Non-pigmented ciliary epithelial cell (primary cell): ENCODE measurements around the gene FUNDC2.
"Not testable (repeated sequence)": the region's sequence is repeated elsewhere in the genome, so short reads cannot be mapped to it uniquely, and the experiment has no call there.

Source experiments
- DNase-seq: peaks from one replicate; pipeline ENCODE4 v3.0.0-alpha.2; 2010; ENCODE audit warnings: low read depth

FUNDC2 gene, protein sequence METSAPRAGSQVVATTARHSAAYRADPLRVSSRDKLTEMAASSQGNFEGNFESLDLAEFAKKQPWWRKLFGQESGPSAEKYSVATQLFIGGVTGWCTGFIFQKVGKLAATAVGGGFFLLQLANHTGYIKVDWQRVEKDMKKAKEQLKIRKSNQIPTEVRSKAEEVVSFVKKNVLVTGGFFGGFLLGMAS

DNA sequence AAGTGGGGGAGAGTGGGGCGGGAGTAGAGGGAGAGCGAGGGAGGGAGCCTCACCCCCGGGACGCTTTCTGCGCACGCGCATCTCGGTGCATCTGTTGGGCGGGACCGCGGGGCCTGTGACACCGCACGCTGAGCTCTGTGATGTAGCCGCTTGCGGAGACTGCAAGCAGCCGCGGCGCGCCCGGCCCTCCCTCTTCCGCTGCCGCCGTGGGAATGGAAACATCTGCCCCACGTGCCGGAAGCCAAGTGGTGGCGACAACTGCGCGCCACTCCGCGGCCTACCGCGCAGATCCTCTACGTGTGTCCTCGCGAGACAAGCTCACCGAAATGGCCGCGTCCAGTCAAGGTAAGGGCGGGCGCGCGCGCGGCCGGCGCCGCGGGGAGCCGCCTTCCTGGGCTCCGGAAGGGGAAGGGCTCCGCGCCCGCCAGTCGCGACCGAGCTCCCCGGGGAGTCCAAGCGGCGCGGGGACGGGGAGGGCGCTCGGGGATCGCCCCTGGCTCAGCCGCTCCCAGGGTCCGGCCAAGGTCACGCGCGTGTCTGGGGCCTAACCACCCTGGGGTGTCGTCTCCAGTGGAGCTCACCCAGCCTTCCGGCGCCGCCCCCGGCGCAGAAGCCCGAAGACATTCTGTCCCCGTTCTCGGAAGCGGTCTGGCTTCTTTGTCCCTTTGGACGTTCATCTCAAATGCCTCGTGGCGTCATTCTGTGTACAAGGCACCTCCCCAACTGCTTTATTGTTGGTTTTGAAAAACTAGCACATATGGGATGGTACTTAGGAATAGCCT lies at the start of gene FUNDC2:
TSS of gene FUNDC2 (plus strand) at position 118 of the 782 bp plus-strand sequence. CDS start at position 213, 95 bp downstream.
- DNase-seq = no peak

- no peak for DNase-seq
Measured at GRCh38 chrX:154979629-154980028, 47.0 kb upstream of the FUNDC2 start.

- DNase-seq = peak; percentile 3
Measured at GRCh38 chrX:154980330-154981115, 46.1 kb upstream of the FUNDC2 start.

DNA sequence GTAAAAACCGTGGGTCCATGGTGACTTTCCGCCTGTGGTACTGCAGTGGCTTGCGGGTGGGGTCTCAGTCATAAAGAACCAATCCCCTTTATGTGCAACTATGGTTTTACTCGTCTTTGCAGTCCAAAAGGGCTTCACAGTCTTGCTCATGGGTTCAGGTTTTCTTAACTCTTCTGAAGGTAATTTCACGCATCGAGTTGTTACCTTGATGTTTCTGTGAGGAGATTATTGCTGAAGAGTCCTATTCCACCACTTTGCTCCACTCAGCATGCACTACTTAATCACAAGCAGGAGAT lies 45.6 kb upstream of the FUNDC2 start:
- no peak for DNase-seq

DNA sequence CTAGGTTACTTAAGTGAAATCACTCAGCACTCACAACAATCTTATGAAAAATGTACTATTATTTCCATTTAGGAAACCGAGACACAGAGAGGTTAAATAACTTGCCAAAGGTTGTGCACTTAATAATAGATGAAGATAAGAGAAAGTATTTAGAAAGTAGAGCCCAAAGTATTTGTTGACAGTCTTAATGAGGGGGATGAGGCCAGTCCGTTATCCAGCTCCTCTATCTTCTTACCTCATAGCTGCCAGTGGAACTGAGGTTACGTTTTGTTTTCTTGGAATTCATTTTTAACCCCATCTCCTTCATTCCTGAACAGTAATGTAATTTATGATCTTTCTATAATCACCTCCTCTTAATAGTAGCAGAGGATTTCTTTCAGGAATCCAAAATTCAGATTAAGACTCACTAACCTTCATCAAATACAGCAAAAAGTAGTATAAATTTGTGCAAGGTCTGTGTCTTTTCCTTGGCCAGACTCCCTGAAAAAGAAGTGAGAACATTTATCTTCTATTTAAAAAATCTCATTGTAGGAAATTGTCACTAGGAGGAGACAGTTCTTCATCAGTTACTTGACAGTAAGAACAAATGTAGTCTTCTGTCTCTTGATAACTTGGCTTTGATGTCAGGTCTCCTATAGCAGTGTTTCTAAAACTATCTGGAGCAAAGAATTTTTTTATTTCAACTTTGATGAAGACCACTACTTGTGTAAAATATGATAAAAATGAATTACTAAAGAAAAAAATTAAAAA lies 39.6 kb upstream of the FUNDC2 start:
- DNase-seq = no peak

DNA sequence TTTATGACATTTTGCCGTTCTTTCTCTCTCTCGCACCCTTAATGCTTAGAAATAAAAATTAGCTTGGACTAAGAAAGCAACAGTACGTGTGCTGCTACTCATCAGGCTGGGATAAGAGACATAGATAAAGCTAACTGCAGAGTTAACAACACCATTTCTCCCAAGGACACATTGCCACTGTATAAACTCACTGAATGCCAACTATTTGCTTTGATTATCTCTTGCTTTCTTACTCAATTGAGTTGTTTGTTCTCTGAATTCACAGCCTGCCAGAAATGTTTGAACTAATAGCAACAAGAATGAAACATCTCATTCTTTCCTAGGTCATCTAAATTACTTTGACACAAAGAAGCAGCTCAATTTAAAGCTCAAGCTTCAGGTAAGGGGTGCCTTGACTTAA lies 38.7 kb upstream of the FUNDC2 start:
- no peak for DNase-seq

GRCh38 chrX:154988719-154989118 lies 37.9 kb upstream of the FUNDC2 start:
- DNase-seq = no peak

GRCh38 chrX:154990496-154990895 lies 36.1 kb upstream of the FUNDC2 start:
- DNase-seq = no peak

- no peak for DNase-seq
Measured at GRCh38 chrX:154991039-154991438, 35.6 kb upstream of the FUNDC2 start.

- DNase-seq = no peak
Measured at GRCh38 chrX:154991476-154991875, 35.2 kb upstream of the FUNDC2 start.

DNA sequence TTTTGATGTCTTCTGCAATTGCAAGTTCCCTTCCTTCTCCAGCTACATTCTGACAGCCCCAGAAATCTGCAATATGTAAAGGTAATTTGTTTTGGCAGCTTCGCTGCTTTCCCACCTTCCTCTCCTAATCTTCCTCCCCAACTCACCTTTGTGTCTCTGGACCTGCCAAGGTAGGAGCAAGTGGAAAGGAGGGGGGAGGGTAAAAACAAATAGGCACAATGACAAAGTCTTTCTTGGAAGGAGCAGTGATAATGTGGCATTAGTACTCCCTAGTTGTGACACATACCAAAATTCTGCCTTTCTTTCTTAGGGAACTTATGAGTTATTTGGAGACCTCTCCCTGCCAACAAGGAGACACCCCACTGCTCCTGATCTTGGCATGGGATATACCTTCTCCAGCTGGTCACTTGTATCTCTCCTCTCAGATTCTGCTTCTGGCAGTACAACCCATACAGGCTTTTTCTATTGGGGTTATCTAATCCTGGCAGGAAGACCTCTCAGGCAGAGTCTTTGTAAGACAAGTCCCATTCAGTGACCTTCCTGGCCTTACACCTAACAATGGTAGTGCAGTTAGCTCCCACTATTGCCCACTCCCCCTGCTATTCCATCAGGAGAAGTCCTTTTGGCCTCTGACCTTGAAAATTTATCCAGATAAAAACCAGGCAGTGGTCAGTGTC lies 28.3 kb upstream of the FUNDC2 start:
- DNase-seq = no peak

DNA sequence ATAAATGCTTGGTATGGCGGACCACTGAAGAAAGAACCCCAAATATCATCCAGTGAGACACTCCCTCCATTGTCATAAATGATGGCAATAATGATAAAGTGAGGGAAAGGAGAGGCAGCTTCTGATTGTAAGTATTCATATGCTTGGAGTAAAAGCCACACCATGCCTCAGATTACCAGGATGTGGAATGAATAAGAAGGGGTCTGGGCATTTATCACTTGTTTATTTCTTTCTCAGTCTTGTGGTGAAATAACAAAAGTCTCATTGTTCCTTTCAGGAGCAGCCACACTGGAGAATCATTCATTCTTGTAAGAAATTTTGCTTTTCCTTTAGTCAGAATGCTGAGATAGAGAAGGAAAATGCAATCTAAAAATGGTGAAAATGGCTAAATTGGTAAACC lies 25.8 kb upstream of the FUNDC2 start:
- DNase-seq = no peak

DNA sequence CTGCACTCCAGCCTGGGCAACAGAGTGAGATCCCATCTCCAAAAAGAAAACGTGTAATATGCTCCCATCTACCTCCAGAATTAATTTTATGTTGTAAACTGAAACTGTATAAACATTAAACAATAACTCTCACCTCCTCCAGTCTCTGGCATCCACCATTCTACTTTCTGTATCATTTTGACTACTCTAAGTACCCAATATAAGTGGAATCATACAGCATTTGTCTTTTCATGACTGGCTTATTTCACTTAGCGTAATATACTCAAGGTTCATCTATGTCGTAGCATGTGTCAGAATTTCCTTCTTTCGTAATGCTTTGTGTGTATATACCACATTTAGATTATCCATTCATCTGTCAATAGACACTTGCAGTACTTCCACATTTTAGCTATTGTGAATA lies 24.8 kb upstream of the FUNDC2 start:
- DNase-seq = no peak

GRCh38 chrX:155005190-155005589 lies 21.5 kb upstream of the FUNDC2 start:
- no peak for DNase-seq

GRCh38 chrX:155006379-155006778 lies 20.3 kb upstream of the FUNDC2 start:
- not testable (repeated sequence) for DNase-seq

DNA sequence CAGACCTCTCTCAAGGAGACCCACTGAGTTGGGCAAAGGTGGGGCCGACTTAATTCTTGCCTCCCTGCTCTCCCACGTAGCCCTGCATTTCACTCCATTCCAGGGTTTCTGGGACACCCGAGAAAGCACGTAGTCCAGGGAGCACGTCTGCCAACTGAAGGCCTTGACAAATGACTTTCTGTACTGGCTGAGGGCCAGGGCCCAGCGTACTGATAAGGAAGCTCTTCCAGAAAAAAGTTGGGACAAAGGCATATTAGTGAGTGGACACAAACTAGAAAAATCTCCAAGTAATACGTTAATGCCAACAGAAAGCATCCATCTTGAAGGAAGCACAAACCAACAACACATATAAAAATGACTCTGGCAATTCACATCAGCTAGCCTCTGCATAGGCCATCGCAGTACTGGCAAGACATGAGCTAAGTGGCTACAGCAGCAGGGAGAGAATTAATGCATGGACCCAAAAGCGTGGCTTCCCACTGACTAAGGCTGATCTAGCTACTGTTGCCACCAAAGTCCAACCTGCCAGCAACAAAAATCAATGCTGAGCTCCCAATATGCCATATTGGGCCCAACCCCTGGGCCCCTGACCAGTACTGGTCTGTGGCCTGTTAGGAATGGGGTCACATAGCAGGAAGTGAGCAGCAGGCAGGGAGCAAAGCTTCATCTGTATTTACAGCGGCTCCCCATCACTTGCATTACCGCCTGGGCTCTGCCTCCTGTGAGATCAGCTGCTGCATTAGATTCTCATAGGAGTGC lies 19.6 kb upstream of the FUNDC2 start:
- DNase-seq = not testable (repeated sequence)

DNA sequence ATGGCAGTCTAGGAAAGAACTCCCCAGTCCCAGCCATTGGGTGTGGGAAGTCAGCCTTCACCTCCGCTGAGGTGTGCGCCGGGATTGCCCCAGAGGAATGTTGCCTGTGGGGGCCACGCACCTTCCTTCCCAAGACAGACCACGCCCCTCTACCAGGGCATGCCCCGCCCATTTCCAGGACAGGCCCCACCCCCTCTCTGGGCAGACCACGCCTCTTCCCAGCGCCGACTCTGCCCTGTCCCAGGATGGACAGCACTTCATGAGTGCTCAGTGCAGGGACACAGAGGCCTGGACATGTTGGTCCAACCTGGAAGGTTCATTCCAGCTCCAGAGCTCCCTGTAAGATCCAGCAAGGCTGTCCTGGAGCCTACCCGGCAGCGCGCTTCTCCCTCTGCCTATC lies 18.1 kb upstream of the FUNDC2 start:
- not testable (repeated sequence) for DNase-seq

DNA sequence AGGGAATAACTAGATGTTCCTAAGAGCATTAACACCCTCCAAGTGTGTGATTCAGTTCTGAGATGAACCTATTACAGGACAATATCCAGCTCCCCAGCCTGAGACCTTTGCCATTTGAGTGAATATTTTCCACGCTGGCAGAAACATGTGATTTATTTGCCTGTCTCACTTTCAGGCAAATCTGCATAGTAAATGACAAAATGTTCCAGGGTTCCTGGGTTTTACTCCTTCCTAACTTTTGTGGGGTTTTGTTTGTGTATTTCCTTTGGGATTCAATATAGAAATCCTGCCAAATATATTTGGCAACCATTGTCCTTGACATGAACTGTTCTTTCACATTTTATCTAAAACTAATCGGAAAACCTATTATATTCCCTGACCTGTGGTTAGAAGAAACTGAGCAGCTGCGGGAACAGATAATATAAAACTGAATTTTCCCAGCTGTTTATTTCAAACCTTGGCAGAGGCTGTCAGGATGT lies 16.6 kb upstream of the FUNDC2 start:
- no peak for DNase-seq

DNA sequence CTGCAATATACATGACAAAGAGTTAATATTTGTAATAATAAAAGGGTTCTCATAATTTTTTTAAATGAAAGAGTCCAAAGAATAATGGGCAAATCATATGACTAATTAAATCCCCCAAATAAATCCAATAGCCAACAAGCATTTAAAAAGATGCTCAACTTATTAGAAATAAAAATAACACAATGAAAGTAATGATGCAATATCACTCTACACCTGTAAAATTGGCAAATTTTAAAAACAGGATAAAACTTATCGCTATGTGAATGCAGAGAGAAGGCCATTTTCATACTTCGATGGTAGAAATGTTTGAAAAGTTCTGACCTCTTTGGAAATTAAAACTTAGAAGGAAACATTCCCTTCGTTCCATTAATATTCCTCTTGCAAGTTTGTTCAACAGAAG lies 6.1 kb upstream of the FUNDC2 start:
- DNase-seq = no peak

- no peak for DNase-seq
Measured at GRCh38 chrX:155022585-155022984, 4.1 kb upstream of the FUNDC2 start, which contains the start of gene F8. TSS of gene F8 (minus strand) at chrX:155022723. CDS start at chrX:155022552, 171 bp downstream.
